ENCODE results near the gene LCAT. TPM values are rescaled to one million over a fixed set of nuclear protein-coding genes. Genes with fewer than 3 reads are reported as not detected.
A peak's percentile ranks its signal among the peaks of the same experiment; 100 is the strongest.

The LCAT gene
- total and polyA plus RNA-seq, 9 of the 15 experiments (the other 6 are each of a cell fraction or from before 2014, with no cell fraction given): 0.46 to 21.0 (median 5.0) TPM

DNA sequence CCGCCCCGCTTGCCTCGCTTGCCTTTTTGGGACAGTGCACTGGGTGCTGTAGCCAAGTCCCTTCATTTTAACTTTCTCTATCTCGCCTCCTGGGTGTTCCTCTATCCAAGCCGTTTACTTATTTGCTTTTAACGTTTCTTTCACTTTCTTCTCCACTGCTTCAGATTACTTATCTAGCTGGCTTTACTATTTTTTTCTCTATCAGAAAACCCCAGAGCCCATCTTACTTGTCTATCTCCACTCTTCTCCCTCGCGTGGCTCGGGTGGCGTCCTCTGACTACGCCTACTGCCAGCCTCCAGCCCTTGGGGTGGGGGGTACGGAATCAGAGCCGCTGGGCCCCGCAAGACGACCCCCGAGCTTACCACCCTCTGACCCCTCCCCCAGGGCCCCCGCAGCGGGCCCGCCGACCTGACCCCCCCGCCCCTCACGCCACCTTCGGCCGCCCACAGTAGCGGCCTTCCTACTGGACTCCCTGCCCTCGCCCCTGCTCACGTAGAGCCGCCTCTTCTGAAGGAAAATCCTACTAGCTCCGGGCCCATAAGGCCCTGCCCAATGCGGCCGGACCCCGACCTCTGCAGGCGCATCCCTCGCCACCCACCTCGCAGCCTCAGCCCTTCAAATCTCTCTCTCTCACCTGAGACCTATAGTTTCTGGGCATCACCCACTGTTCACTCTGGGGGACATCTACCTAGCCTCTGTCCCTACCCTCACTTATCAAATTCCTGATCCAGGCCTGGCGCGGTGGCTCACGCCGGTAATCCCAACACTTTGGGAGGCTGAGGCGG lies 25.5 kb upstream of the LCAT start (continued):
- TF ChIP-seq VEZF1 (CRISPR knock-in tag; IDR thresholded peaks at IDR 0.05): peak; percentile 92
- no peak for TF ChIP-seq SMAD3 (CRISPR knock-in tag; conservative IDR thresholded peaks at IDR 0.05)
- TF ChIP-seq ZBTB40 (IDR thresholded peaks at IDR 0.05): peak; percentile 30; the same call in 1 of the 2 replicates
- TF ChIP-seq ZBTB40 (CRISPR knock-in tag; IDR thresholded peaks at IDR 0.05): no peak
- TF ChIP-seq RBBP5 (IDR thresholded peaks at IDR 0.05; ENCODE audit: borderline replicate concordance, insufficient read depth, low read length, poor library complexity, severe bottlenecking): no peak
- TF ChIP-seq ZNF316 (IDR thresholded peaks at IDR 0.05): no peak
- TF ChIP-seq SPI1 (IDR thresholded peaks at IDR 0.05; ENCODE audit: borderline replicate concordance, low read depth, low read length): no peak
- no peak for TF ChIP-seq AFF1 (IDR thresholded peaks at IDR 0.05; ENCODE audit: low read depth in 1 of 2, partially characterized antibody in 2 of 2)
- TF ChIP-seq FOXK2 (conservative IDR thresholded peaks at IDR 0.05 in 1 of 2, IDR thresholded peaks at IDR 0.05 in 1 of 2; ENCODE audit: low read depth in 2 of 2): 0 out of 4 replicates have a peak, but pooled peaks of 1 of the 2 experiments have one; percentile 7
